ENCODE measurements around the gene CEACAM19.
"Not testable (repeated sequence)": the region's sequence is repeated elsewhere in the genome, so short reads cannot be mapped to it uniquely, and the experiment has no call there.

The CEACAM19 gene

GRCh38 chr19:44701228-44701627 is 29.9 kb downstream of the CEACAM19 start:
- no peak for DNase-seq (ENCODE audit: low spot score)

GRCh38 chr19:44702551-44703176 is 31.4 kb downstream of the CEACAM19 start:
- no peak for DNase-seq (ENCODE audit: low spot score)

- no peak for DNase-seq (ENCODE audit: low spot score)
These were observed 32.2 kb downstream of the CEACAM19 start for GRCh38 chr19:44703336-44704078.

GRCh38 chr19:44704982-44705381 is 33.7 kb downstream of the CEACAM19 start:
- DNase-seq (ENCODE audit: low spot score): no peak

GRCh38 chr19:44705502-44706010 is 34.3 kb downstream of the CEACAM19 start:
- no peak for DNase-seq (ENCODE audit: low spot score)

- DNase-seq (ENCODE audit: low spot score): no peak
These were observed 35.4 kb downstream of the CEACAM19 start for GRCh38 chr19:44706506-44707236.

GRCh38 chr19:44707794-44708193 is 36.5 kb downstream of the CEACAM19 start:
- no peak for DNase-seq (ENCODE audit: low spot score)

GRCh38 chr19:44708940-44709339 is 37.7 kb downstream of the CEACAM19 start:
- DNase-seq (ENCODE audit: low spot score): no peak

GRCh38 chr19:44709434-44710266 is 38.4 kb downstream of the CEACAM19 start:
- not testable (repeated sequence) for DNase-seq (ENCODE audit: low spot score)

GRCh38 chr19:44710483-44710882 is 39.2 kb downstream of the CEACAM19 start:
- no peak for DNase-seq (ENCODE audit: low spot score)

- DNase-seq (ENCODE audit: low spot score): peak; percentile 60
These were observed 41.7 kb downstream of the CEACAM19 start for GRCh38 chr19:44712864-44713515.

GRCh38 chr19:44714597-44715169 is 43.4 kb downstream of the CEACAM19 start:
- no peak for DNase-seq (ENCODE audit: low spot score)

GRCh38 chr19:44717603-44718002 is 46.3 kb downstream of the CEACAM19 start:
- DNase-seq (ENCODE audit: low spot score): no peak

- DNase-seq (ENCODE audit: low spot score): peak; percentile 79
These were observed 47.4 kb downstream of the CEACAM19 start for GRCh38 chr19:44718441-44719261.

- no peak for DNase-seq (ENCODE audit: low spot score)
These were observed 48.0 kb downstream of the CEACAM19 start for GRCh38 chr19:44719262-44719701.

GRCh38 chr19:44720396-44720795 is 49.1 kb downstream of the CEACAM19 start:
- not testable (repeated sequence) for DNase-seq (ENCODE audit: low spot score)

- no peak for DNase-seq (ENCODE audit: low spot score)
These were observed 49.7 kb downstream of the CEACAM19 start for GRCh38 chr19:44720945-44721344.

GRCh38 chr19:44721369-44721768 is 50.1 kb downstream of the CEACAM19 start:
- not testable (repeated sequence) for DNase-seq (ENCODE audit: low spot score)

GRCh38 chr19:44722131-44723121 is 51.1 kb downstream of the CEACAM19 start:
- no peak for DNase-seq (ENCODE audit: low spot score)
